A549 (cell line): Measurements from ENCODE around the gene DOK7. TPM values are rescaled to one million over a fixed set of nuclear protein-coding genes. Genes with fewer than 3 reads are reported as not detected.

ENCODE experiments used
- ATAC-seq, 2 experiments: fragments of 200-7000 bp in 1 of 2; fragments of >200 bp in 1 of 2; cut with Nextera tagmentation in 1 of 2; cut with Tn5 transposase in 1 of 2; 3 replicates each; pipeline versions ENCODE4 v1.8.0 to v1.9.1; 2018 to 2020; ENCODE audit warnings: mild to moderate bottlenecking in 1 of 2, moderate library complexity in 1 of 2
- CTCF ChIA-PET: fragments of 300-600 bp; sonication (Branson Sonifier 250); formaldehyde crosslinking; extraction: SDS; loops from one replicate; lab custom pipeline; 2021; ENCODE audit warnings: antibody characterized with exemption, inconsistent platforms; lab: Yijun Ruan, JAX
- POLR2A ChIA-PET: fragments of 350-600 bp; formaldehyde crosslinking; extraction: SDS; loops from one replicate; lab custom pipeline; 2021; ENCODE audit warnings: antibody characterized with exemption, inconsistent platforms; lab: Yijun Ruan, JAX
- DNase-seq, 2 experiments: peaks; one replicate each; pipeline versions ENCODE4 v3.0.0 to v3.0.0-alpha.2; 2011 to 2016; ENCODE audit warnings: low read depth in 1 of 2, low spot score in 1 of 2
- FAIRE-seq: peaks from 2 replicates; lab custom pipeline; 2011; peaks lifted over from hg19 to GRCh38; lab: Jason Lieb, UNC
- H3K27ac ChIP-seq, 2 experiments: fragments of >200 bp; sonication (Bioruptor Twin); formaldehyde crosslinking; 3 replicates each; pipeline ENCODE4 v1.5.1; 2016 to 2017
- H3K4me1 ChIP-seq: fragments of >200 bp; sonication (Bioruptor Twin); formaldehyde crosslinking; 3 replicates; pipeline ENCODE4 v1.6.1; 2016
- H3K4me2 ChIP-seq: fragments of >200 bp; sonication (Bioruptor Twin); formaldehyde crosslinking; 3 replicates; pipeline ENCODE4 v1.6.1; 2016
- H3K4me3 ChIP-seq: fragments of >200 bp; sonication (Bioruptor Twin); formaldehyde crosslinking; 3 replicates; pipeline ENCODE4 v1.5.1; 2016
- H3K9me3 ChIP-seq: fragments of >200 bp; sonication (Bioruptor Twin); formaldehyde crosslinking; 3 replicates; pipeline ENCODE4 v1.6.1; 2016
- CBX8 ChIP-seq: fragments of 200-600 bp; sonication (generic); IDR thresholded peaks from 2 replicates; pipeline ENCODE4 v1.6.1; 2016
- CHD2 ChIP-seq: fragments of 150-350 bp; IDR thresholded peaks from 2 replicates; pipeline ENCODE4 v1.6.1; 2014; ENCODE audit warnings: low read length; ENCODE audit not compliant: partially characterized antibody
- CHD4 ChIP-seq: fragments of 200-600 bp; sonication (generic); IDR thresholded peaks from 2 replicates; pipeline ENCODE4 v1.6.1; 2016; ENCODE audit warnings: antibody characterized with exemption, mild to moderate bottlenecking, borderline replicate concordance
- EHMT2 ChIP-seq: fragments of 200-600 bp; sonication (generic); IDR thresholded peaks from 2 replicates; pipeline ENCODE4 v1.6.1; 2016; ENCODE audit warnings: antibody characterized with exemption, low read depth, mild to moderate bottlenecking, moderate library complexity
- FOXS1 ChIP-seq: fragments of 250-450 bp; sonication (Bioruptor Pico); IDR thresholded peaks from 2 replicates; pipeline ENCODE4 v1.5.0; 2020; ENCODE audit warnings: mild to moderate bottlenecking, moderate library complexity
- HDAC2 ChIP-seq: fragments of 200-600 bp; sonication (generic); IDR thresholded peaks from 2 replicates; pipeline ENCODE4 v1.6.1; 2016
- HEYL ChIP-seq: fragments of 250-450 bp; sonication (Bioruptor Pico); IDR thresholded peaks from 2 replicates; pipeline ENCODE4 v1.8.0; 2021; ENCODE audit warnings: mild to moderate bottlenecking, moderate library complexity
- HOXB5 ChIP-seq: fragments of 250-450 bp; sonication (Bioruptor Pico); IDR thresholded peaks from 2 replicates; pipeline ENCODE4 v1.5.0; 2020; ENCODE audit warnings: mild to moderate bottlenecking, moderate library complexity
- KDM1A ChIP-seq: fragments of 200-600 bp; sonication (generic); IDR thresholded peaks from 2 replicates; pipeline ENCODE4 v1.6.1; 2016; ENCODE audit warnings: low read depth, mild to moderate bottlenecking
- MAFK ChIP-seq: fragments of 450-650 bp; IDR thresholded peaks from 2 replicates; pipeline ENCODE4 v1.6.1; 2014; ENCODE audit not compliant: partially characterized antibody
- MAZ ChIP-seq: fragments of 150-350 bp; IDR thresholded peaks from 2 replicates; pipeline ENCODE4 v1.6.1; 2014; ENCODE audit warnings: antibody characterized with exemption, low read depth, low read length, borderline replicate concordance
- MYC ChIP-seq: IDR thresholded peaks from 2 replicates; pipeline ENCODE4 v1.6.1; 2012; ENCODE audit warnings: mild to moderate bottlenecking, inconsistent platforms, low read length, improper control_type of control experiment, borderline replicate concordance
- NPAS2 ChIP-seq: fragments of 250-450 bp; sonication (Bioruptor Pico); IDR thresholded peaks from 2 replicates; pipeline ENCODE4 v1.8.0; 2022; ENCODE audit warnings: mild to moderate bottlenecking, moderate library complexity, borderline replicate concordance
- PHF8 ChIP-seq: fragments of 200-600 bp; sonication (generic); IDR thresholded peaks from 2 replicates; pipeline ENCODE4 v1.6.1; 2016; ENCODE audit warnings: low read depth, mild to moderate bottlenecking, antibody characterized with exemption, moderate library complexity, borderline replicate concordance
- POLR2A ChIP-seq: IDR thresholded peaks from 2 replicates; pipeline ENCODE4 v1.6.1; 2012; ENCODE audit warnings: mild to moderate bottlenecking, low read length
- POLR2AphosphoS2 ChIP-seq: conservative IDR thresholded peaks from 2 replicates; pipeline ENCODE4 v1.6.1; 2012; ENCODE audit warnings: low read length, improper control_type of control experiment, inconsistent platforms
- RCOR1 ChIP-seq: fragments of 150-350 bp; IDR thresholded peaks from 2 replicates; pipeline ENCODE4 v1.6.1; 2014; ENCODE audit warnings: antibody characterized with exemption, low read length, low read depth
- RFX5 ChIP-seq: fragments of 450-650 bp; IDR thresholded peaks from 2 replicates; pipeline ENCODE4 v1.7.1; 2014; ENCODE audit warnings: antibody characterized with exemption, mild to moderate bottlenecking, moderate library complexity
- SMC3 ChIP-seq: fragments of >200 bp; sonication (Bioruptor Twin); formaldehyde crosslinking; IDR thresholded peaks from 3 replicates; pipeline ENCODE4 v1.6.1; 2018; ENCODE audit warnings: inconsistent platforms
- SREBF2 ChIP-seq: fragments of 450-650 bp; IDR thresholded peaks from 2 replicates; pipeline ENCODE4 v1.6.1; 2014; ENCODE audit warnings: mild to moderate bottlenecking, moderate library complexity
- TFCP2L1 ChIP-seq: fragments of 250-450 bp; sonication (Bioruptor Pico); IDR thresholded peaks from 2 replicates; pipeline ENCODE4 v1.5.0; 2021; ENCODE audit warnings: mild to moderate bottlenecking
- WGBS: methylation state at CpG from one replicate; pipeline ENCODE4 v1.1.6; 2017; ENCODE audit errors: missing lambda C conversion rate; 5-methylcytosine and 5-hydroxymethylcytosine counted together
- polyA plus RNA-seq, 4 experiments: library from polyadenylated mRNA; depleted of rRNA in 3 of 4; stranded (reverse); fragments of >200 nt; fragmentation: RNase III in 1 of 4; extraction: RNeasy Plus Mini Kit Qiagen cat#74134 plus additional on column Dnase treatment in 1 of 4; gene quantifications; 2 replicates in 3 of 4; 3 replicates in 1 of 4; pipeline ENCODE4 v1.2.3, GENCODE V29; 2011 to 2017
- TF ChIP-seq, protein P1 (sequence below): fragments of >200 bp; sonication (Bioruptor Twin); formaldehyde crosslinking; IDR thresholded peaks from 3 replicates; pipeline ENCODE4 v1.6.1; 2016
- TF ChIP-seq, protein P2 (sequence below): IDR thresholded peaks from 2 replicates; pipeline ENCODE4 v1.6.1; 2012
- TF ChIP-seq, protein P3 (sequence below): fragments of 200-600 bp; sonication (generic); IDR thresholded peaks from 2 replicates; pipeline ENCODE4 v1.6.1; 2016; ENCODE audit warnings: antibody characterized with exemption, mild to moderate bottlenecking, moderate library complexity
- TF ChIP-seq, protein P4 (sequence below): fragments of 450-650 bp; IDR thresholded peaks from 2 replicates; pipeline ENCODE4 v1.6.1; 2014; ENCODE audit warnings: antibody characterized with exemption
- TF ChIP-seq, protein P5 (sequence below): fragments of 150-350 bp; IDR thresholded peaks from 2 replicates; pipeline ENCODE4 v1.6.1; 2014; ENCODE audit warnings: low read depth, mild to moderate bottlenecking, low read length
- TF ChIP-seq, protein P6 (sequence below): fragments of >200 bp; sonication (Bioruptor Twin); formaldehyde crosslinking; IDR thresholded peaks from 3 replicates; pipeline ENCODE4 v1.5.1; 2016

Gene DOK7
- polyA plus RNA-seq, 2 of the 4 experiments (the other 2 are of a cell fraction), result 0.17 to 0.21 TPM

DNA sequence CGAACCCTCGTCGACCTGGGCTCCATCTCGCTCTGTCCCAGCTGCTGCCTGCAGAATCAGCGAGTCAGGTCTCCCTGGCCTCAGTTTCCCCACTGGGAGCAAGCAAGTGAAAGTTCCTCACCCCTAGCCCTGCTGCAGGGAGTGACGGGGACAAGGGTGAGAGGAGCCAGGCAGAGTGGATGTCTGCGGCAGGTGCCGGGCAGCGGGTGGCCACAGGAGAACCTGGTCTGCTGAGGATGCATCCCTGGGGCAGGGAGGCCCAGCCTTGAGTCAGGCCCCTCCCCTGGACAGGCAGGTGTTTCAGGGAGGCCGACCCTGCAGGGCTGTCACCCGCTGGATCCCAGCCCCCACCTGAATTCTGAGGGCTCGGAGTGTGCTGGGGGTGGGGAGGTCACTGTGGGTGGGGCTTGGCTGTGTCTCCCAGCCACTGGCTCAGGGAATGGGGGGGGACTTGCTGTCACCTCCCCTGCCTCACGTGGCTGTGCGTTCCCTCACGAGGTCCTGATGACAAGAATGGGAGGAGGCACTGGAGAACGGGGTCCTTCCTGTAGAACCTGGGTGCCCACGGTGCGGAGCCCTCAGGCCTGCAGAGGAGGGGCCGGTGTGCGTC, 35.9 kb downstream of the DOK7 start:
- CTCF ChIA-PET, result no interaction called here
- H3K4me1 ChIP-seq, result no peaks in the 10 kb centered on the region
- FAIRE-seq (no peak), DNase-seq (no peak), ATAC-seq (no peak)
- no peaks in the 10 kb centered on the region for H3K9me3 ChIP-seq
- POLR2A ChIA-PET, result no interaction called here
- WGBS, result 90% methylated on average over 2 of the region's 20 CpGs
- no peak overlapping the region for H3K4me2 ChIP-seq
- H3K4me3 ChIP-seq, result no peak overlapping the region
- TF ChIP-seq POLR2A, result no peak
- no peak for TF ChIP-seq PHF8
- no peak for TF ChIP-seq TFCP2L1
- TF ChIP-seq MYC, result no peak
- no peak for TF ChIP-seq SREBF2
- TF ChIP-seq MAFK, result no peak
- no peak for TF ChIP-seq KDM1A
- TF ChIP-seq, protein P1, sequence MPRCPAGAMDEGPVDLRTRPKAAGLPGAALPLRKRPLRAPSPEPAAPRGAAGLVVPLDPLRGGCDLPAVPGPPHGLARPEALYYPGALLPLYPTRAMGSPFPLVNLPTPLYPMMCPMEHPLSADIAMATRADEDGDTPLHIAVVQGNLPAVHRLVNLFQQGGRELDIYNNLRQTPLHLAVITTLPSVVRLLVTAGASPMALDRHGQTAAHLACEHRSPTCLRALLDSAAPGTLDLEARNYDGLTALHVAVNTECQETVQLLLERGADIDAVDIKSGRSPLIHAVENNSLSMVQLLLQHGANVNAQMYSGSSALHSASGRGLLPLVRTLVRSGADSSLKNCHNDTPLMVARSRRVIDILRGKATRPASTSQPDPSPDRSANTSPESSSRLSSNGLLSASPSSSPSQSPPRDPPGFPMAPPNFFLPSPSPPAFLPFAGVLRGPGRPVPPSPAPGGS, result no peak
- no peak for TF ChIP-seq RCOR1
- no peak for TF ChIP-seq HDAC2
- TF ChIP-seq NPAS2 (CRISPR knock-in tag), result no peak
- no peak for TF ChIP-seq CHD2
- TF ChIP-seq, protein P2, sequence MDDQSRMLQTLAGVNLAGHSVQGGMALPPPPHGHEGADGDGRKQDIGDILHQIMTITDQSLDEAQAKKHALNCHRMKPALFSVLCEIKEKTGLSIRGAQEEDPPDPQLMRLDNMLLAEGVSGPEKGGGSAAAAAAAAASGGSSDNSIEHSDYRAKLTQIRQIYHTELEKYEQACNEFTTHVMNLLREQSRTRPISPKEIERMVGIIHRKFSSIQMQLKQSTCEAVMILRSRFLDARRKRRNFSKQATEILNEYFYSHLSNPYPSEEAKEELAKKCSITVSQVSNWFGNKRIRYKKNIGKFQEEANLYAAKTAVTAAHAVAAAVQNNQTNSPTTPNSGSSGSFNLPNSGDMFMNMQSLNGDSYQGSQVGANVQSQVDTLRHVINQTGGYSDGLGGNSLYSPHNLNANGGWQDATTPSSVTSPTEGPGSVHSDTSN, result no peak
- no peak for TF ChIP-seq SMC3
- TF ChIP-seq, protein P3, sequence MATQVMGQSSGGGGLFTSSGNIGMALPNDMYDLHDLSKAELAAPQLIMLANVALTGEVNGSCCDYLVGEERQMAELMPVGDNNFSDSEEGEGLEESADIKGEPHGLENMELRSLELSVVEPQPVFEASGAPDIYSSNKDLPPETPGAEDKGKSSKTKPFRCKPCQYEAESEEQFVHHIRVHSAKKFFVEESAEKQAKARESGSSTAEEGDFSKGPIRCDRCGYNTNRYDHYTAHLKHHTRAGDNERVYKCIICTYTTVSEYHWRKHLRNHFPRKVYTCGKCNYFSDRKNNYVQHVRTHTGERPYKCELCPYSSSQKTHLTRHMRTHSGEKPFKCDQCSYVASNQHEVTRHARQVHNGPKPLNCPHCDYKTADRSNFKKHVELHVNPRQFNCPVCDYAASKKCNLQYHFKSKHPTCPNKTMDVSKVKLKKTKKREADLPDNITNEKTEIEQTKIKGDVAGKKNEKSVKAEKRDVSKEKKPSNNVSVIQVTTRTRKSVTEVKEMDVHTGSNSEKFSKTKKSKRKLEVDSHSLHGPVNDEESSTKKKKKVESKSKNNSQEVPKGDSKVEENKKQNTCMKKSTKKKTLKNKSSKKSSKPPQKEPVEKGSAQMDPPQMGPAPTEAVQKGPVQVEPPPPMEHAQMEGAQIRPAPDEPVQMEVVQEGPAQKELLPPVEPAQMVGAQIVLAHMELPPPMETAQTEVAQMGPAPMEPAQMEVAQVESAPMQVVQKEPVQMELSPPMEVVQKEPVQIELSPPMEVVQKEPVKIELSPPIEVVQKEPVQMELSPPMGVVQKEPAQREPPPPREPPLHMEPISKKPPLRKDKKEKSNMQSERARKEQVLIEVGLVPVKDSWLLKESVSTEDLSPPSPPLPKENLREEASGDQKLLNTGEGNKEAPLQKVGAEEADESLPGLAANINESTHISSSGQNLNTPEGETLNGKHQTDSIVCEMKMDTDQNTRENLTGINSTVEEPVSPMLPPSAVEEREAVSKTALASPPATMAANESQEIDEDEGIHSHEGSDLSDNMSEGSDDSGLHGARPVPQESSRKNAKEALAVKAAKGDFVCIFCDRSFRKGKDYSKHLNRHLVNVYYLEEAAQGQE, result no peak
- no peak for TF ChIP-seq RFX5
- TF ChIP-seq EHMT2, result no peak
- TF ChIP-seq, protein P4, sequence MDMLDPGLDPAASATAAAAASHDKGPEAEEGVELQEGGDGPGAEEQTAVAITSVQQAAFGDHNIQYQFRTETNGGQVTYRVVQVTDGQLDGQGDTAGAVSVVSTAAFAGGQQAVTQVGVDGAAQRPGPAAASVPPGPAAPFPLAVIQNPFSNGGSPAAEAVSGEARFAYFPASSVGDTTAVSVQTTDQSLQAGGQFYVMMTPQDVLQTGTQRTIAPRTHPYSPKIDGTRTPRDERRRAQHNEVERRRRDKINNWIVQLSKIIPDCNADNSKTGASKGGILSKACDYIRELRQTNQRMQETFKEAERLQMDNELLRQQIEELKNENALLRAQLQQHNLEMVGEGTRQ, result no peak
- no peak overlapping the region for H3K27ac ChIP-seq

DNA sequence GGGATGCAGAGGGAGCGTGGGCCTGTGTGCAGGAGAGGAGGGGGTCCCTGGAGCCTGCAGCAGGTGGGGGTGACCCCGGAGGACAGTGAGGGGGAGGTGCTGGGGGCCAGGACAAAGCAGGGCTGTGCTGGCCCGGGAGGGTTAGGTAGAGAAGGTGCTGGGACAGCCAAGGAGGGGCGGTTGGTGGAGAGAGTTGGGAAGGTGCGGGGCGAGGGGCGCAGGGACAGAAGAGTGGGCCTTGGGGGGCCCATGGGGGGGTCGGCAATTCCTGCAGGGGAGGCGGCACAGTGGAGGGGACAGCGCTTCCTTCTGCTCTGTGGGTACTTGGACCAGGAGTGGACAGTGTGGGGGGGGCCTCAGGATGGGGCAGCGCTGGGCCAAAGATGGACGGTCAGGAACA, 36.6 kb downstream of the DOK7 start:
- no peak for DNase-seq
- ChIA-PET CTCF (no interaction called here), POLR2A (no interaction called here)
- TF ChIP-seq RFX5 (no peak), CBX8 (no peak), FOXS1 (CRISPR knock-in tag) (no peak), PHF8 (no peak), CHD4 (no peak), KDM1A (no peak), POLR2AphosphoS2 (no peak), MAZ (no peak), HEYL (no peak), TFCP2L1 (no peak), HOXB5 (CRISPR knock-in tag) (no peak)
- TF ChIP-seq, protein P1, result no peak
- TF ChIP-seq, protein P5, sequence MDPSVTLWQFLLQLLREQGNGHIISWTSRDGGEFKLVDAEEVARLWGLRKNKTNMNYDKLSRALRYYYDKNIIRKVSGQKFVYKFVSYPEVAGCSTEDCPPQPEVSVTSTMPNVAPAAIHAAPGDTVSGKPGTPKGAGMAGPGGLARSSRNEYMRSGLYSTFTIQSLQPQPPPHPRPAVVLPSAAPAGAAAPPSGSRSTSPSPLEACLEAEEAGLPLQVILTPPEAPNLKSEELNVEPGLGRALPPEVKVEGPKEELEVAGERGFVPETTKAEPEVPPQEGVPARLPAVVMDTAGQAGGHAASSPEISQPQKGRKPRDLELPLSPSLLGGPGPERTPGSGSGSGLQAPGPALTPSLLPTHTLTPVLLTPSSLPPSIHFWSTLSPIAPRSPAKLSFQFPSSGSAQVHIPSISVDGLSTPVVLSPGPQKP, result no peak
- TF ChIP-seq, protein P6, sequence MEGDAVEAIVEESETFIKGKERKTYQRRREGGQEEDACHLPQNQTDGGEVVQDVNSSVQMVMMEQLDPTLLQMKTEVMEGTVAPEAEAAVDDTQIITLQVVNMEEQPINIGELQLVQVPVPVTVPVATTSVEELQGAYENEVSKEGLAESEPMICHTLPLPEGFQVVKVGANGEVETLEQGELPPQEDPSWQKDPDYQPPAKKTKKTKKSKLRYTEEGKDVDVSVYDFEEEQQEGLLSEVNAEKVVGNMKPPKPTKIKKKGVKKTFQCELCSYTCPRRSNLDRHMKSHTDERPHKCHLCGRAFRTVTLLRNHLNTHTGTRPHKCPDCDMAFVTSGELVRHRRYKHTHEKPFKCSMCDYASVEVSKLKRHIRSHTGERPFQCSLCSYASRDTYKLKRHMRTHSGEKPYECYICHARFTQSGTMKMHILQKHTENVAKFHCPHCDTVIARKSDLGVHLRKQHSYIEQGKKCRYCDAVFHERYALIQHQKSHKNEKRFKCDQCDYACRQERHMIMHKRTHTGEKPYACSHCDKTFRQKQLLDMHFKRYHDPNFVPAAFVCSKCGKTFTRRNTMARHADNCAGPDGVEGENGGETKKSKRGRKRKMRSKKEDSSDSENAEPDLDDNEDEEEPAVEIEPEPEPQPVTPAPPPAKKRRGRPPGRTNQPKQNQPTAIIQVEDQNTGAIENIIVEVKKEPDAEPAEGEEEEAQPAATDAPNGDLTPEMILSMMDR, result no peak
- no peak for ATAC-seq
- FAIRE-seq, result no peak
- no peak overlapping the region for H3K4me2 ChIP-seq
- no peak overlapping the region for H3K4me3 ChIP-seq
- H3K27ac ChIP-seq, result no peak overlapping the region
- H3K9me3 ChIP-seq, result no peaks in the 10 kb centered on the region
- H3K4me1 ChIP-seq, result no peaks in the 10 kb centered on the region
- 95% methylated on average over 7 of the region's 12 CpGs for WGBS
